ENCODE data around the gene PRDM11.
"Not testable (repeated sequence)": the region's sequence is repeated elsewhere in the genome, so short reads cannot be mapped to it uniquely, and the experiment has no call there.

The PRDM11 gene

DNA sequence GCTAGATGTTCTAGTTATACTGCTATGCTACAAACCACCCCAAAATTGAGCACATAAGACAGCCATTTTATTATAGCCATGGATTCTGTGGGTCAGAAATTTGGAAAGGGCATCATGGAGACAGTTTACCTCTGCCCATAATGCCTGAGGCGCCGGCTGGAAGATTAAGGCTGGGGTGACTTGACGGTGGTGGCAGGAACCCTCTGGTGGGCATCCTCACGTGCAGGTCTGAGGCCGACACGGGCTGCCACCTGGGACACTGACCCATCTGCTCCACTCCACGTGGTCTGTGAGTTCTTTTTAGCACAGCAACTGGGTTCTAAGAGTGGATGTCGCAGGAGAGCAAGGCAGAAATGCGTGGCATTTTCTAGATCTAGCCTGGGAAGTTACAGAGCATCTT, 40.0 kb upstream of the PRDM11 start:
- no peak overlapping the region for H3K27ac ChIP-seq (ENCODE audit: low read length)
- H3K36me3 ChIP-seq (ENCODE audit: control insufficient read depth in 1 of 2, insufficient read depth in 2 of 2, low read length in 2 of 2): no peaks in the 10 kb centered on the region
- H3K4me3 ChIP-seq (ENCODE audit: low read depth in 1 of 2, low read length in 2 of 2): no peak overlapping the region
- H3K27me3 ChIP-seq (ENCODE audit: low read depth, low read length): no peaks in the 10 kb centered on the region
- H3K4me1 ChIP-seq (ENCODE audit: control insufficient read depth in 1 of 2, insufficient read depth in 2 of 2, low read length in 2 of 2): peaks cover 3 to 13% of the 10 kb centered on the region in 2 donors
- no peaks in the 10 kb centered on the region for H3K9me3 ChIP-seq (ENCODE audit: control insufficient read depth in 1 of 2, low read length in 2 of 2)

DNA sequence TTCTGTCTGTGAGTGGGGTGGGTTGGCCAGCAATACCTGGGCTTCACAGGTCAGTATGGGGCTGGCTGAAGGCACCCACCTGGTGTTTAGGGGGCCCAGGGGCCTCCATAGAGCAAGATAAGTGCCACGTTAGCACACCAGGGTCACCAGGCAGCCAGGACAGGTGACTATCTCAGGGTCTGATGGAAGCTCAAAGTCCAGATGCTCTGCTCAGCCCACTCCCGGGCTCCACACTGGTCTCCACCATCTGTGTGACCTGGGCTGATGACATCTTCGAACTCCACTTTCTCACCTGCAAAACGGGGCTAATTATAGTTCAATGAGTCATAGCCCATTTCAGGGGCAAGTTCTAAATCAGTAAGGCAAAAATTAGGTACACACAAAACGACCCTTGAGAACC, 39.4 kb upstream of the PRDM11 start:
- no peaks in the 10 kb centered on the region for H3K9me3 ChIP-seq (ENCODE audit: control insufficient read depth in 1 of 2, low read length in 2 of 2)
- H3K36me3 ChIP-seq (ENCODE audit: control insufficient read depth in 1 of 2, insufficient read depth in 2 of 2, low read length in 2 of 2): no peaks in the 10 kb centered on the region
- no peak overlapping the region for H3K27ac ChIP-seq (ENCODE audit: low read length)
- H3K4me1 ChIP-seq (ENCODE audit: control insufficient read depth in 1 of 2, insufficient read depth in 2 of 2, low read length in 2 of 2): peaks cover 3 to 13% of the 10 kb centered on the region in 2 donors
- no peaks in the 10 kb centered on the region for H3K27me3 ChIP-seq (ENCODE audit: low read depth, low read length)
- no peak overlapping the region for H3K4me3 ChIP-seq (ENCODE audit: low read depth in 1 of 2, low read length in 2 of 2)

DNA sequence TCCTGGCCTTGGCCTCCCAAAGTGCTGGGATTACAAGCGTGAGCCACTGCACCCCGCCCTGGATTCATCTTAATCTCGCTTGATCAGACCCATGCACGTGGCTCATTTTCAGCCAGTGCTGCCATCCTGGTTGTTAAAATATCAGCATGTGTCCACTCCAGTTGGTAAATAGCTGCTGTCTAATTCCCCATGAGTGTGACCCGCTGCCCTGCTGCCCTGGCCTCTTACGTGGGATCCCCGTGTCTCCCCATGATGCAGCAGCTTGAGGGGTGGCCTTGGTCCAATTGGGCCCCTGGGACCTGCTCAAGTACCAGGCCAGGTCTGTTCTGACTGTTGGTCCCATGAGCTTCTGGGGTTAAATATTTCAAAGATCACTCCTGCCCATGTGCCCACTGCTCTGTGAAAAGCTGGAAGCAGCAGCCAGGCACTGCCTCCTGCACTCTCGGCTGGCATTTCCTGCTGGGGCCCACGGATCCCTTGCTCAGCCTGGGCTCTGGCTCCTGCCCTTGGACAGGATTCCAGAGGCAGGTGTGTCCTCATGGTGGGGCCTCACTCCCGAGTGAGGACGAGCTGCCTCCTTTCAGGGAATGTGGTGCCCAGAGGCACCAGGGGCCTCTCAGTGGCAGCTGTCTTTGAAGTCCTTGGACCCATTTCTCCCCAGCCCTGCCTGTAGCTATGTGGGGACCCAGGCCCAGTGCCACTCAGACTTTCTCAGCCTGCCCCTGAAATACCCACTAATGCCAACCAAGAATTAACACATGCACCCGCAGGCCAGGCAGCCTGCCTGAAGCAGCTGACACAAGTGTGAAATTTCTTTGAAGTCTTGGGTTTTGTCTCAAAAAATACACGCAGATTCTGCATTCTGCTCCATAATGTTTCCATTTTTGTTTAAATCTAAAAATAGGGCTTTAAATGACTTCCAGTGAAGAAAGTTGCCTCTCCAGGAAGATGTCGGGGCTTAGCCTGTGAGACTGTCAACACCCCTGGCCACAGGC, 38.1 kb upstream of the PRDM11 start:
- Histone ChIP-seq H3K4me3 (ENCODE audit: low read depth in 1 of 2, low read length in 2 of 2) (no peak overlapping the region), H3K4me1 (ENCODE audit: control insufficient read depth in 1 of 2, insufficient read depth in 2 of 2, low read length in 2 of 2) (peaks cover 0 to 3% of the 10 kb centered on the region in 2 donors), H3K27me3 (ENCODE audit: low read depth, low read length) (no peaks in the 10 kb centered on the region), H3K27ac (ENCODE audit: low read length) (no peak overlapping the region), H3K9me3 (ENCODE audit: control insufficient read depth in 1 of 2, low read length in 2 of 2) (no peaks in the 10 kb centered on the region), H3K36me3 (ENCODE audit: control insufficient read depth in 1 of 2, insufficient read depth in 2 of 2, low read length in 2 of 2) (no peaks in the 10 kb centered on the region)

DNA sequence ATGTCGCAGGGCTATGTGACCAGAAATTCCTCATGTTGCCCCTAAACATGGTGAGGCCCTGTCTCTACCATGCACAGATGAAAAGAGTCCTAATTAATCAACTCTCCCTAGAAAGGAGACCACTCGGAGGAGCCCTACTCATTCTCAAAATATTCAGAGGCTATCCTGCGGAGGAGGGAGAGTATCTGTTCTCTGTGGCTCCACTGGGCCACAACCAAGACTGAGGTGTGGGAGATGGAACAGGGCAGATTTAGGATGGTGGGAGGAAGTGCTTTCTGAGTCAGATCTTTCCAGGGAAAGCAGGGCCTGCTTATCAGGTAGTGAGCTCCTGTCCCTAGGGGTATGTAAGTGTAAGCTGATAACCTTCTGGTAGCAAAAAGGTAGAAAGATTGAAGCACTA, 37.0 kb upstream of the PRDM11 start:
- Histone ChIP-seq H3K36me3 (ENCODE audit: control insufficient read depth in 1 of 2, insufficient read depth in 2 of 2, low read length in 2 of 2) (no peaks in the 10 kb centered on the region), H3K4me1 (ENCODE audit: control insufficient read depth in 1 of 2, insufficient read depth in 2 of 2, low read length in 2 of 2) (peaks cover 0 to 3% of the 10 kb centered on the region in 2 donors), H3K4me3 (ENCODE audit: low read depth in 1 of 2, low read length in 2 of 2) (no peak overlapping the region), H3K27ac (ENCODE audit: low read length) (no peak overlapping the region), H3K27me3 (ENCODE audit: low read depth, low read length) (no peaks in the 10 kb centered on the region), H3K9me3 (ENCODE audit: control insufficient read depth in 1 of 2, low read length in 2 of 2) (no peaks in the 10 kb centered on the region)

DNA sequence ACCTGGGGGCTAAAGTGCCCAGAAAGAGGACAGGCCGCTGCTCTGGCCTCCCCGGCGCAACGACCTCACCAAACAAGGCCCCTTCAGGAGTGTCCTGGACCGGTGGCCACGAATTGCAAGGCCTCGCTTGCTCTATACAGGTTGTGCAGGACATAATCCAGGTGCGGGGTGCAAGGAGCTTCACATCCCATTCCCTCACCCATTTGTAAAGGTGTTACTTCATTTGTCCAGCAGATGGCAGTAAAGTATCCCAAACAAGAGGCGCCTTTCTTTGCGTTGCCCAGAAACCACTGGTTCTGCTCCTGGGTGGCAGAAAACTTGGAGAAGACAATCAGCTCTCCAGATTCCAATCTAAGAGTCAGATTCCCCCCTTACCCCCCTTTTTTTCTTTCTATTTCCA, 35.9 kb upstream of the PRDM11 start:
- Histone ChIP-seq H3K36me3 (ENCODE audit: control insufficient read depth in 1 of 2, insufficient read depth in 2 of 2, low read length in 2 of 2) (no peaks in the 10 kb centered on the region), H3K4me3 (ENCODE audit: low read depth in 1 of 2, low read length in 2 of 2) (no peak overlapping the region), H3K9me3 (ENCODE audit: control insufficient read depth in 1 of 2, low read length in 2 of 2) (no peaks in the 10 kb centered on the region), H3K4me1 (ENCODE audit: control insufficient read depth in 1 of 2, insufficient read depth in 2 of 2, low read length in 2 of 2) (peaks cover 0 to 2% of the 10 kb centered on the region in 2 donors), H3K27ac (ENCODE audit: low read length) (no peak overlapping the region), H3K27me3 (ENCODE audit: low read depth, low read length) (no peaks in the 10 kb centered on the region)

DNA sequence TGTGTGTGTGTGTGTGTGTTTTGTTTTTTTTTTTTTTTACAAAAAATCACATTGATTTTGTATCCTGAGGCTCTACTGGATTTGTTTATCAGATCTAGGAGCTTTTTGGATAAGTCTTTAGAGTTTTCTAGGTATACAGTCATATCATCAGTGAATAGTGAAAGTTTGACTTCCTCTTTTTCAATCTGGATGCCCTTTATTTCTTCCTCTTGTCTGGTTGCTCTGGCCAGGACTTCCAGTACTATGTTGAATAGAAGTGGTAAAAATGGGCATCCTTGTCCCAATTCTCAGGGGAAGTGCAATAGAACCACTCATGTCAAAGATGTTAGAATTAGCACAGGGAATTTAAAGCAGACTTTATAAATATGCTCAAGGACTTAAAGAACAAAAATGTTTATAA, 32.6 kb upstream of the PRDM11 start:
- no peak overlapping the region for H3K27ac ChIP-seq (ENCODE audit: low read length)
- H3K4me1 ChIP-seq (ENCODE audit: control insufficient read depth in 1 of 2, insufficient read depth in 2 of 2, low read length in 2 of 2): no peaks in the 10 kb centered on the region
- H3K36me3 ChIP-seq (ENCODE audit: control insufficient read depth in 1 of 2, insufficient read depth in 2 of 2, low read length in 2 of 2): no peaks in the 10 kb centered on the region
- no peaks in the 10 kb centered on the region for H3K9me3 ChIP-seq (ENCODE audit: control insufficient read depth in 1 of 2, low read length in 2 of 2)
- no peaks in the 10 kb centered on the region for H3K27me3 ChIP-seq (ENCODE audit: low read depth, low read length)
- no peak overlapping the region for H3K4me3 ChIP-seq (ENCODE audit: low read depth in 1 of 2, low read length in 2 of 2)

DNA sequence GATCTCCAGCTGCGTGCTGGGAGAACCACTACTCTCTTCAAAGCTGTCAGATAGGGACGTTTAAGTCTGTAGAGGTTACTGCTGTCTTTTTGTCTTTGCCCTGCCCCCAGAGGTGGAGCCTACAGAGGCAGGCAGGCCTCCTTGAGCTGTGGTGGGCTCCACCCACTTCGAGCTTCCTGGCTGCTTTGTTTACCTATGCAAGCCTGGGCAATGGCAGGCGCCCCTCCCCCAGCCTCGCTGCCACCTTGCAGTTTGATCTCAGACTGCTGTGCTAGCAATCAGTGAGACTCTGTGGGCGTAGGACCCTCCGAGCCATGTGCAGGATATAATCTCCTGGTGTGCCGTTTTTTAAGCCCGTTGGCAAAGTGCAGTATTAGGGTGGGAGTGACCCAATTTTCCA, 18.6 kb upstream of the PRDM11 start:
- not testable (repeated sequence) for H3K4me3 ChIP-seq (ENCODE audit: low read depth in 1 of 2, low read length in 2 of 2); H3K36me3 ChIP-seq (ENCODE audit: control insufficient read depth in 1 of 2, insufficient read depth in 2 of 2, low read length in 2 of 2); H3K27me3 ChIP-seq (ENCODE audit: low read depth, low read length); H3K9me3 ChIP-seq (ENCODE audit: control insufficient read depth in 1 of 2, low read length in 2 of 2); H3K4me1 ChIP-seq (ENCODE audit: control insufficient read depth in 1 of 2, insufficient read depth in 2 of 2, low read length in 2 of 2); H3K27ac ChIP-seq (ENCODE audit: low read length)

DNA sequence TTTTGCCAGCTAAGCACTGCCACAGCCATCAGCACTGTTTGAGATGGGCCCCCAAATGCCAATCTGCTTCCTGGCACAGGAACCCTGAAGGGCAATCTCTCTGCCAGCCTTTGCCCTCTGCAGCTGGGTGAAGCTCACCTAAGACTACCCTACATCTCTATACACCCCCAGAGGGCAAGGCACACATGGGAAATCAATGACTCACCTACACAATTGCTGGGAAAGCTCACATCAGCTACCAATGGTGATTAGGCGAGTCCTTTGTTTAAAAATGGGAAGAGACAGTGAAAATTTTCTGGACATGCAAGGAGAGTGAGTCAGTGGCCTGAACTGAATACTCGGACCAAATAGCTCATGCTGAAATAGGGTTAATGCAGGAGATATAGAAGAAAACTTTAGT, 12.6 kb upstream of the PRDM11 start:
- no peak overlapping the region for H3K4me3 ChIP-seq (ENCODE audit: low read depth in 1 of 2, low read length in 2 of 2)
- H3K9me3 ChIP-seq (ENCODE audit: control insufficient read depth in 1 of 2, low read length in 2 of 2): peaks cover 0 to 3% of the 10 kb centered on the region in 2 donors
- H3K27me3 ChIP-seq (ENCODE audit: low read depth, low read length): no peaks in the 10 kb centered on the region
- no peaks in the 10 kb centered on the region for H3K4me1 ChIP-seq (ENCODE audit: control insufficient read depth in 1 of 2, insufficient read depth in 2 of 2, low read length in 2 of 2)
- no peaks in the 10 kb centered on the region for H3K36me3 ChIP-seq (ENCODE audit: control insufficient read depth in 1 of 2, insufficient read depth in 2 of 2, low read length in 2 of 2)
- H3K27ac ChIP-seq (ENCODE audit: low read length): no peak overlapping the region

DNA sequence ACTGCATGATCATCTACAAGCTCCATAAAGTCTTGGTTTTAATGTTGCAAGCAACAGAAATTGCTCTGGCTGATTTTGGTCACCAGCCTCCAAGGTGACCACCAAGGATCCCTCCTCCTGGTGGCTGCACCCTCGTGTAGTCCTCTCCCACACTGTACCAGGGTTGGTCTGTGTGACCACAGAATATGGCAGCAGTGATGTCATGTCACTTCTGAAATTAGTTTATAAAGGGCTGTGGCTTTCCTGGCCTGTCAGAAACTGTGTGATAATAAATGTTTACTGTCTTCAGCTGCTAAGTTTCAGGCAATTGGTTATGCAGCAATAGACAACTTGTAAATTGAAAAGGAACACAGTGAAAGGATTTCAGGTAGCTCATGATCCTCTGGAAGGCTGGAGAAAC, 5.3 kb upstream of the PRDM11 start:
- H3K36me3 ChIP-seq (ENCODE audit: control insufficient read depth in 1 of 2, insufficient read depth in 2 of 2, low read length in 2 of 2): no peaks in the 10 kb centered on the region
- H3K4me1 ChIP-seq (ENCODE audit: control insufficient read depth in 1 of 2, insufficient read depth in 2 of 2, low read length in 2 of 2): peaks cover 6 to 11% of the 10 kb centered on the region in 2 donors
- H3K27ac ChIP-seq (ENCODE audit: low read length): no peak overlapping the region
- no peaks in the 10 kb centered on the region for H3K9me3 ChIP-seq (ENCODE audit: control insufficient read depth in 1 of 2, low read length in 2 of 2)
- no peak overlapping the region for H3K4me3 ChIP-seq (ENCODE audit: low read depth in 1 of 2, low read length in 2 of 2)
- no peaks in the 10 kb centered on the region for H3K27me3 ChIP-seq (ENCODE audit: low read depth, low read length)

DNA sequence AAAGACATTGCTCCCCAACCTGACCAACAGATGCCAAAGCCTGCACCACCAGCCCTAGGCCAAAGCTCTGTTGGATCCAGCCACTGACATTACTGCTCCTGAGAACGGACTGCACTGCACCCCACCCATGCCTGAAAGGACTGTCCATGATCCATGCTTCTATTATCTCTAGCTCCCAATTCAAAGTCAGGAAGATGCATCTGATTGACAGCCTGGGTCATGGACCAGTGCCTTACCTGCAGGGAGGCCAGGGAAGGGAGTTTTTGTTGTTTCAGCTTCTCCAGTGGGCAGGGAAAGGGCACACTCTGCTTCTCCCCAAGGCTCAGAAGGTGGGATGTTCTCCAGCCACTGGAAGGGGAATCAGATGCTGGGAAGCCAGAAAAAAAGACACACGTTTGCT, 4.8 kb upstream of the PRDM11 start:
- Histone ChIP-seq H3K36me3 (ENCODE audit: control insufficient read depth in 1 of 2, insufficient read depth in 2 of 2, low read length in 2 of 2) (no peaks in the 10 kb centered on the region), H3K4me3 (ENCODE audit: low read depth in 1 of 2, low read length in 2 of 2) (no peak overlapping the region), H3K4me1 (ENCODE audit: control insufficient read depth in 1 of 2, insufficient read depth in 2 of 2, low read length in 2 of 2) (peaks cover 6 to 12% of the 10 kb centered on the region in 2 donors), H3K9me3 (ENCODE audit: control insufficient read depth in 1 of 2, low read length in 2 of 2) (no peaks in the 10 kb centered on the region), H3K27me3 (ENCODE audit: low read depth, low read length) (no peaks in the 10 kb centered on the region), H3K27ac (ENCODE audit: low read length) (no peak overlapping the region)

- no peak overlapping the region for H3K4me3 ChIP-seq (ENCODE audit: low read depth in 1 of 2, low read length in 2 of 2)
- H3K9me3 ChIP-seq (ENCODE audit: control insufficient read depth in 1 of 2, low read length in 2 of 2): no peaks in the 10 kb centered on the region
- H3K36me3 ChIP-seq (ENCODE audit: control insufficient read depth in 1 of 2, insufficient read depth in 2 of 2, low read length in 2 of 2): no peaks in the 10 kb centered on the region
- H3K27me3 ChIP-seq (ENCODE audit: low read depth, low read length): no peaks in the 10 kb centered on the region
- peaks cover 6 to 12% of the 10 kb centered on the region in 2 donors for H3K4me1 ChIP-seq (ENCODE audit: control insufficient read depth in 1 of 2, insufficient read depth in 2 of 2, low read length in 2 of 2)
- H3K27ac ChIP-seq (ENCODE audit: low read length): no peak overlapping the region
Observed at GRCh38 chr11:45142241-45143055, 4.0 kb upstream of the PRDM11 start.

All from muscle layer of duodenum (tissue), 2 donors.